Measurements from ENCODE around the gene SDK1.
"Not testable (repeated sequence)": the region's sequence is repeated elsewhere in the genome, so short reads cannot be mapped to it uniquely, and the experiment has no call there.

Gene SDK1

DNA sequence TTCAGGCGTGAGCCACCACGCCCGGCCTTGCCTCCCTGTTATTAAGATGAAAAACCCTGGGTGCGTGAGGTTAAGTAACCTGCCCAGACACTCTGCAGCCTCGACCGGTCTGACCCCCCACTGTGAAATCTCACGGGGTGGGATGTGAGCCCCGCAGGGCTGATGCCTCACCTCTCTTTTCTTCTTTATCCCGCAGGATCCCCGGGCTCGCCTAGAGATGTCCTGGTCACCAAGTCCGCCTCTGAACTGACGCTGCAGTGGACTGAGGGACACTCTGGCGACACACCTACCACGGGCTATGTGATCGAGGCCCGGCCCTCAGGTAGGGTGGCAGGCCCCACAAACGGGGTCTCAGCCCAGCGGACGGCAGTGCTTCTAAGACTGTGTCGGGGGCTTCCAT lies 920.0 kb downstream of the SDK1 start:
- DNase-seq = no peak

- no peak for DNase-seq
Observed at GRCh38 chr7:4222676-4223075, 921.6 kb downstream of the SDK1 start.

- no peak for DNase-seq
Observed at GRCh38 chr7:4225361-4225771, 924.3 kb downstream of the SDK1 start.

- DNase-seq = no peak
Observed at GRCh38 chr7:4225881-4226523, 925.0 kb downstream of the SDK1 start.

GRCh38 chr7:4226524-4226882 lies 925.5 kb downstream of the SDK1 start:
- DNase-seq = peak; percentile 36

GRCh38 chr7:4227105-4228010 lies 926.3 kb downstream of the SDK1 start:
- no peak for DNase-seq

GRCh38 chr7:4230352-4230751 lies 929.3 kb downstream of the SDK1 start:
- no peak for DNase-seq

DNA sequence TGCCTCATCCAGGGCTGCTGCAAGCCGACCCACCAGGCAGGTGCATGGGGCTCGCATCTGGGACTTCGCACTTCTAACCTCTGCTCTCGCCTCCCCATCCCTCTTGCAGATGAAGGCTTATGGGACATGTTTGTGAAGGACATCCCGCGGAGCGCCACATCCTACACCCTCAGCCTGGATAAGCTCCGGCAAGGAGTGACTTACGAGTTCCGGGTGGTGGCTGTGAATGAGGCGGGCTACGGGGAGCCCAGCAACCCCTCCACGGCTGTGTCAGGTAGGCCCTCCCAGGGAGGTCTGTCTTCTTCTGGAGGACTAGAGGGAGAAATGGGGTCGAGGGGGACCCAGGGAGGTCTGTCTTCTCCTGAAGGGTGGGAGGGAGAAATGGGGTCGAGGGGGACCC lies 932.1 kb downstream of the SDK1 start:
- no peak for DNase-seq

DNA sequence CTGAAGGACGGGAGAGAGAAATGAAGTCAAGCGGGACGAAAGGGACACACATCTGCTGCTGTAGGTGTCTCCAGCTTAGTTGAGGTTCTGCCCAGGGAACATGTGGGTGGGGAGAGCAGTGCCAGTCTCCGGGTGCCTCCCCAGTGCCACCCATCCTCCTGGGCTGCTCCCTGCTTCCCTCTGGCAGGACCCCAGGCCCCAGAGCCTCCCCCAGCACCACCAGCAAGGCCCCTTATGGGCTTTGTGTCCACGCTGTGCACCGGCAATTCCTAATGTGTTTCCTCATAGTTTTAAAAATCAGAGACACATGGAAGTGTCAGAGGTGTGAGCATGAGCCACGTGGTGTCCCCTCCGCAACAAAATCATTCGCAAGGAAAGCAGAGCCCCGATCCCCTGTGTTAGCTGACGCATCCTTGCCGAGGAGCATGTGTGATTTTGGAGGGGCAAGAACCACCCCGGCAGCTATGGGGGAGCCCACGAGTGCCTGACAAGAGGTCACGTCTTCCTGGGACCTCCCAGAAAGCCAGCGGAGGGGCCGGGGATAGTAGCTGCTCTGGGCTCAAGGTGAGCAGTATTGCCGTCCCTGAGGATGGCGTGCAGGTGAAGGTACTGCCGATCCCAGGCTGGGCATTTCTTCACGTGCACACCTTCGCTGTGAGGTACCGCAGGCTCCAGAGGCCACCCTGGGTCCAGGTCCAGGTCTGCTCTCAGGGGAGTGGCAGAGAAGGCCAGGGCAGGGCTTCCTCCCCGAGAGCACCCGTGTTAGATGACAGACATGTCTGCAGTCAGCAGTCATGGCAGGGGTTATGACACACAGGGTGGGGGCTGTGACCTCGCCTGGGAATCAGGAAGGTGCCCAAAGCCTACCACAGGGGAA lies 932.8 kb downstream of the SDK1 start:
- DNase-seq = no peak

GRCh38 chr7:4234498-4234855 lies 933.4 kb downstream of the SDK1 start:
- DNase-seq = no peak

GRCh38 chr7:4234886-4235285 lies 933.8 kb downstream of the SDK1 start:
- no peak for DNase-seq

DNA sequence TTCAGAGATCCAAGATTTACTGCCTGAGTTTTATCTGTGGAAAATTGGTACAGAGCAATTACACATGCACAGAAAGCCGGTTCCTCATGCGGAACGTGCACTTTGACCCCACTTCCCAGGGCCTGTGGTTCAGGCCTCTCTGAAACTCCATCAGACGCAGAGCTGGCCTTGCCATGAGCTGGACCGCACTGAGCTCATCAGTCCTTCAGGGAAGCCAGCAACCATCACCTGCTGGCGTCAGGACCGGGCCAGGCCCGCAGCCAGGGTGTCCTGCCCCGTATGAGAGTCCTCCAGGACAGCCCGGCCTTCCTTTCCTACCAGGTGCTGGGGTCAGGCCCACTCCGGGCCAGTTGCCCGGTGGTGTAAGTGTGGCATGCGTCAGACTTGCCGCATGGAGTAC lies 934.5 kb downstream of the SDK1 start:
- no peak for DNase-seq

DNA sequence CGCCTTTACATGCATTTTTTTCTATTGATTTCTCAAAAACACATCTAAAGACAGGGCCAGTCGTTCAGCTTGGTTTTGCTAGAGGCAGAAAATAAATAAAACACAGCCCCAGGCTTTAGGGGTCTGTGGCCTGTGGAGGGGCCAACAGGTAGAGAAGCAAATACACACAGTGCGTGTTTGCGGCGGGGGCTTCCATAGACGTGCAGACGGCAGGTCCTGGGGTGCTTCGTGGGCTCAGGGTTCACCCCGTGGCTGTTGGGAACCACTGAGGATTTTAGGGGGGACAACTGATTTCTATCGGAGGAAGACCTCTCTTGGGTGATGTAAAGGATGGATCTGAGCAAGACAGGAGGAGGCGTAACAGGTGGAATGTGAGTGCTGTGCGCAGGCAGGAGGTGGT lies 935.3 kb downstream of the SDK1 start:
- no peak for DNase-seq

DNA sequence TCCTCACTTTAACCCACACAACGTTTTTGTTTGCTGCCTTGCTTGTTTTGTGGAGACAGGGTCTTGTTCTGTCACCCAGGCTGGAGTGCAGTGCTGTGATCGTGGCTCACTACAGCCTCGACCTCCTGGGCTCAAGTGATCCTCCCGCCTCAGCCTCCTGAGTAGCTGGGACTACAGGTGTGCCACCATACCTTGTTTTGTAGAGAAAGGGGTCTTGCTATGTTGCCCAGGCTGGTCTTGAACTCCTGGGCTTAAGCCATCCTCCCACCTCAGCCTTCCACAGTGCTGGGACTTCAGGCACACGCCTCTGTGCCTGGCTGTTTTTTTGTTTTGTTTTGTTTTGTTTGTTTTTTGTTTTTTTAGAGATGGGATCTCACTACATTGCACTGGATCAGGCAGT lies 935.8 kb downstream of the SDK1 start:
- not testable (repeated sequence) for DNase-seq

DNA sequence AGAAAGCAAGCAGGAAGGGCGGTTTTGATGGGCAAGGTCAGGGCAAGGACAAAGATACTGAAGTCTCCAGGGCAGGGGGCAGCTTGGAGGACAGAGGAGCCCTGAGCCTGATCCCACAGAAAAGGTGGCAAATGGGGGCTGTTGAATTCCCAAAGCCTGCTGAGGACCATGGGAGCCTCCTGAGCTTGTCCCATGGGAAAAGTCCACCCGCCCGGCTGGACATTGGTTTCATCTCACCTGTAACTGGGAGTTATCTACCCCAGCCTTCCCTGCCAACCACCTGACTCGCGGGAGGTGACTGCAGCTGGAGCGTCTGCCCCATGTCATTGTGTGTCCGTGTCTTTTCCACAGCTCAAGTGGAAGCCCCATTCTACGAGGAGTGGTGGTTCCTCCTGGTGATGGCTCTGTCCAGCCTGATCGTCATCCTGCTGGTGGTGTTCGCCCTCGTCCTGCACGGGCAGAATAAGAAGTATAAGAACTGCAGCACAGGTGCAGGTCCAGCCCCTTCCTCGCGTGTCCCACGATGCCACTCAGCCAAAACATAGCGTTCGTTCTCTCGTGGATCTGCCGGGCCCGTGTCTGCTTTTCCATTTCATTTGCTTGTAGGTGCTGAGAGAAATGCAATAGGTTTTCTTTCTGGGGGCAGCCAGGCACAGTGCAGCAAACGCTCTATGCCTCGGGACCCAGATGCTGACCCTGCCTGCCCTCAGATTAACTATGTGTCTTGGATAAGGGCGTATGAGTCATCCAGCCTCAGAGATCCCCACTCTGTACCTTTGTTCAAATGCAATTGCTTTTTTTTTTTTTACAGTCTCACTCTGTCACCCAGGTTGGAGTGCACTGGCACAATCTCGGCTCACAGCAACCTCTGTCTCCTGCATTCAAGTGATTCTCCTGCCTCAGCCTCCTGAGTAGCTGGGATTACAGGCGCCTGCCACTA lies 936.5 kb downstream of the SDK1 start:
- no peak for DNase-seq

- no peak for DNase-seq
Observed at GRCh38 chr7:4238861-4239260, 937.8 kb downstream of the SDK1 start.

GRCh38 chr7:4240042-4240441 lies 939.0 kb downstream of the SDK1 start:
- DNase-seq = no peak

GRCh38 chr7:4240520-4241303 lies 939.7 kb downstream of the SDK1 start:
- no peak for DNase-seq

GRCh38 chr7:4241304-4241612 lies 940.2 kb downstream of the SDK1 start:
- no peak for DNase-seq

DNA sequence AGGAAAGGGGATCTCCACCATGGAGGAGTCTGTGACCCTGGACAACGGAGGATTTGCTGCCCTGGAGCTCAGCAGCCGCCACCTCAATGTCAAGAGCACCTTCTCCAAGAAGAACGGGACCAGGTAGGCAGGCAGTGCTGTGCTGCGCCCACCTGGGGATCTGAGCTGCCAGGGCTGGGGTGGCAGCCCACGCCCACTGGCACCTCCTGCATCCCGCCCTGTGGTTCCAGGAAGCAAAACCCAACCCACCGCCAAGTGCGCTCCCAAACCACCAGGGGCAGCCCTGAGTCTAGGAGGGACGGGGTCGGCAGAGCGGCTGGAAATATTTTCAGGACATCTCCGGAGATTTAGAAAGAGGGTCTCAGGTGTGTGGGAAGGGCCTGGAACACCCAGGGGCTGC lies 940.7 kb downstream of the SDK1 start:
- no peak for DNase-seq

GRCh38 chr7:4242706-4243105 lies 941.7 kb downstream of the SDK1 start:
- no peak for DNase-seq

DNA sequence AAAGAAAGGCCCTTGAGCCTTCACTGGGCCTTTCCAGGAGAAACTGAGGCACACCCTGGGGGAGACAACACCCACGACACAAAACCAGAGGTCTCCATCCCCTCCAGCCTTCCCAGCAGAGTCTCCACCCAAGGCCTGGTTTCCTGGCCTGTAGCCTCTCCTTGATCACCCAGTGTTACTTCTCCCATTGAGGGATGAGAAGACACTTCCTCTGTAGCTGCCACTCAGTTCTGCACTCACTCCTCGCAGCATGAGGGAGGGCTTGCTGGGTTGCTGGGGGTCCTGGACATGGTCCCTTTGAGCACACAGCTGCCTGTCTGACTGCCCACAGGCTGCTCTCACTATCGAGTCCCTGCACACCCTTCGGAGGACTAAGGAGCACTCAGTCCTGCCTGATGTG lies 943.0 kb downstream of the SDK1 start:
- no peak for DNase-seq
